ENCODE measurements around the gene ATF6.
"Not testable (repeated sequence)": the region's sequence is repeated elsewhere in the genome, so short reads cannot be mapped to it uniquely, and the experiment has no call there.

The ATF6 gene

DNA sequence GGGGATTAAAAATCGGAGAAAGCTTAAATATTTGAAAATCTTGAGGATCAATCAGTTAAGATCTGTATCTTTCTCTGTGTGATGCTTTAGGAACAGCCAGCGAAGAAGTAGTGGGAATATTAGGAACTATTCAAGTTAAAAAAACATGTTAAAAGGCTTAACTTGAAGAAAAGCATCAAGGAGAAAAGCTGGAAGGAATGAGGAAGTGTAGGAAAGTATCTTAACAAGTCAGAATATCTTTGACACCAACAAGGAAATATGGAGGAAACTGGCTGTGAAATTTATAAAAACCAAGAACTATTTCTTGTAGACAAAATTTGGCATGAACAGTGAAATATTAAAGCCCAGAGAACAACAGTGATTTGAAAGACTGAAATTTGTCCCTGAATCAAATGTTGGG, 60.4 kb downstream of the ATF6 start:
- H3K36me3 ChIP-seq (ENCODE audit: control insufficient read depth in 1 of 2, insufficient read depth in 2 of 2, low read length in 2 of 2) = peaks cover 0 to 14% of the 10 kb centered on the region in 2 donors
- H3K9me3 ChIP-seq (ENCODE audit: control insufficient read depth in 1 of 2, low read length in 2 of 2) = no peaks in the 10 kb centered on the region
- H3K27ac ChIP-seq (ENCODE audit: low read depth, low read length) = no peak overlapping the region
- no peak overlapping the region for H3K4me3 ChIP-seq (ENCODE audit: low read depth in 1 of 2, low read length in 2 of 2)
- no peaks in the 10 kb centered on the region for H3K4me1 ChIP-seq (ENCODE audit: control insufficient read depth in 1 of 2, insufficient read depth in 2 of 2, low read length in 2 of 2)
- H3K27me3 ChIP-seq (ENCODE audit: control insufficient read depth in 1 of 2, insufficient read depth in 2 of 2, low read length in 2 of 2) = no peaks in the 10 kb centered on the region
- no peak overlapping the region for H3K9ac ChIP-seq (ENCODE audit: low read depth in 1 of 2, low read length in 2 of 2)

- Histone ChIP-seq H3K9ac (ENCODE audit: low read depth in 1 of 2, low read length in 2 of 2) (no peak overlapping the region), H3K36me3 (ENCODE audit: control insufficient read depth in 1 of 2, insufficient read depth in 2 of 2, low read length in 2 of 2) (peaks cover 0 to 7% of the 10 kb centered on the region in 2 donors), H3K4me3 (ENCODE audit: low read depth in 1 of 2, low read length in 2 of 2) (no peak overlapping the region), H3K27ac (ENCODE audit: low read depth, low read length) (no peak overlapping the region), H3K27me3 (ENCODE audit: control insufficient read depth in 1 of 2, insufficient read depth in 2 of 2, low read length in 2 of 2) (no peaks in the 10 kb centered on the region), H3K4me1 (ENCODE audit: control insufficient read depth in 1 of 2, insufficient read depth in 2 of 2, low read length in 2 of 2) (no peaks in the 10 kb centered on the region), H3K9me3 (ENCODE audit: control insufficient read depth in 1 of 2, low read length in 2 of 2) (no peaks in the 10 kb centered on the region)
Observed at GRCh38 chr1:161827786-161828185, 61.7 kb downstream of the ATF6 start.

DNA sequence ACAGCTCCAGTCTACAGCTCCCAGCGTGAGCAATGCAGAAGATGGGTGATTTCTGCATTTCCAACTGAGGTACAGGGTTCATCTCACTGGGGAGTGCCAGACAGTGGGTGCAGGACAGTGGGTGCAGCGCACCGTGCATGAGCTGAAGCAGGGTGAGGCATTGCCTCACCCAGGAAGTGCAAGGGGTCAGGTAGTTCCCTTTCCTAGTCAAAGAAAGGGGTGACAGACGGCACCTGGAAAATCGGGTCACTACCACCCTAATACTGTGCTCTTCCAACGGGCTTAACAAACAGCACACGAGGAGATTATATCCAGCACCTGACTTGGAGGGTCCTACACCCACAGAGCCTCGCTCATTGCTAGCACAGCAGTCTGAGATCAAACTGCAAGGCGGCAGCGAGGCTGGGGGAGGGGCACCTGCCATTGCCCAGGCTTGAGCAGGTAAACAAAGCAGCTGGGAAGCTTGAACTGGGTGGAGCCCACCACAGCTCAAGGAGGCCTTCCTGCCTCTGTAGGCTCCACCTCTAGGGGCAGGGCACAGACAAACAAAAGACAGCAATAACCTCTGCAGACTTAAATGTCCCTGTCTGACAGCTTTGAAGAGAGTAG, 66.3 kb downstream of the ATF6 start:
- H3K36me3 ChIP-seq (ENCODE audit: control insufficient read depth in 1 of 2, insufficient read depth in 2 of 2, low read length in 2 of 2); H3K4me1 ChIP-seq (ENCODE audit: control insufficient read depth in 1 of 2, insufficient read depth in 2 of 2, low read length in 2 of 2); H3K27ac ChIP-seq (ENCODE audit: low read depth, low read length); H3K27me3 ChIP-seq (ENCODE audit: control insufficient read depth in 1 of 2, insufficient read depth in 2 of 2, low read length in 2 of 2); H3K9me3 ChIP-seq (ENCODE audit: control insufficient read depth in 1 of 2, low read length in 2 of 2); H3K9ac ChIP-seq (ENCODE audit: low read depth in 1 of 2, low read length in 2 of 2); H3K4me3 ChIP-seq (ENCODE audit: low read depth in 1 of 2, low read length in 2 of 2): not testable (repeated sequence)

DNA sequence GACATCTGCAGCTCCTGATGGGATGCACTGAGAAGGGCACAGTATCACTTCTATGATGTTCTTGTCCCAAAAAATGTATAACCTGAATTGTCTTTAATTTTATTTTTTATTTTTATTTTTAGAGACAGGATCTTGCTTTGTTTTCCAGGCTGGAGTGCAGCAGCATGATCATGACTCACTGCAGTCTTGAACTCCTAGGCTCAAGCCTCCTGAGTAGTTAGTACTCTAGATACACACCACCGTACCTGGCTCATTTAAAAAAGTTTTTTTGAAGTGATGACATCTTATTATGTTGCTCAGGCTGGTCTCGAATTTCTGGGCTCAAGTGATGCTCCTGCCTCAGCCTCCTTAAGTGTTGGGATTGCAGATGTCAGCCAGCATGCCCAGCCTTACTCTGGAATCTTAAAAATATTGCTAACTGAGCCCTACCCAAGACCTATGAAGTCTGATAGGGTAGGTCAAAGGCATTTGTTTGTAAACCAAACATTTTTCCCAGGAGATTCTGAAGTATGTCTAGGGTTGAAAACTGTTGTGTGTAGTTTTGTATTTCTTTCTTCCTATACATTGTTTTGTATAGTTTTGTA, 68.9 kb downstream of the ATF6 start:
- H3K4me3 ChIP-seq (ENCODE audit: low read depth in 1 of 2, low read length in 2 of 2) = no peak overlapping the region
- no peak overlapping the region for H3K27ac ChIP-seq (ENCODE audit: low read depth, low read length)
- H3K9me3 ChIP-seq (ENCODE audit: control insufficient read depth in 1 of 2, low read length in 2 of 2) = no peaks in the 10 kb centered on the region
- H3K36me3 ChIP-seq (ENCODE audit: control insufficient read depth in 1 of 2, insufficient read depth in 2 of 2, low read length in 2 of 2) = peaks cover under 1 to 5% of the 10 kb centered on the region in 2 donors
- H3K4me1 ChIP-seq (ENCODE audit: control insufficient read depth in 1 of 2, insufficient read depth in 2 of 2, low read length in 2 of 2) = no peaks in the 10 kb centered on the region
- H3K27me3 ChIP-seq (ENCODE audit: control insufficient read depth in 1 of 2, insufficient read depth in 2 of 2, low read length in 2 of 2) = no peaks in the 10 kb centered on the region
- H3K9ac ChIP-seq (ENCODE audit: low read depth in 1 of 2, low read length in 2 of 2) = no peak overlapping the region

GRCh38 chr1:161836018-161836417, 69.9 kb downstream of the ATF6 start:
- no peaks in the 10 kb centered on the region for H3K4me1 ChIP-seq (ENCODE audit: control insufficient read depth in 1 of 2, insufficient read depth in 2 of 2, low read length in 2 of 2)
- H3K27ac ChIP-seq (ENCODE audit: low read depth, low read length) = no peak overlapping the region
- H3K36me3 ChIP-seq (ENCODE audit: control insufficient read depth in 1 of 2, insufficient read depth in 2 of 2, low read length in 2 of 2) = peaks cover 4 to 5% of the 10 kb centered on the region in 2 donors
- no peaks in the 10 kb centered on the region for H3K27me3 ChIP-seq (ENCODE audit: control insufficient read depth in 1 of 2, insufficient read depth in 2 of 2, low read length in 2 of 2)
- no peaks in the 10 kb centered on the region for H3K9me3 ChIP-seq (ENCODE audit: control insufficient read depth in 1 of 2, low read length in 2 of 2)
- no peak overlapping the region for H3K9ac ChIP-seq (ENCODE audit: low read depth in 1 of 2, low read length in 2 of 2)
- no peak overlapping the region for H3K4me3 ChIP-seq (ENCODE audit: low read depth in 1 of 2, low read length in 2 of 2)

DNA sequence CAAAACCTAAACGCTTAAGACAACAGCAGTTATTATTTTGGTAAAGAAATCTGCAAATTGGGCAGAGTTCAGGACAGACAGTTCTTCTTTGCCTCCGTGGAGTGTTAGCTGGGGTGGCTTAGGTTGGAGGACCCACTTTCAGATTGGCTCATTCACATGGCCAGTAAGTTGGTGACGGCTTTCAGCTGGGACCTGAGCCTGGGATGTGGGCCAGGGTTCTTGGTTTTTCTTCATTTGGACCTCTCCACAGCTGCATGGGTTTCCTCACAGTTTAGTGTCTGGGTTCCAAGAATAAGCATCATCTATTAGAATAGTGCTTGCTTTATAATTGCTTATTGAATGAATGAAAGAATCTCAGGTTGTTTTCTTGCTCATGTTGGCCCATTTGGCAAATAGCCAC, 72.2 kb downstream of the ATF6 start:
- no peak overlapping the region for H3K4me3 ChIP-seq (ENCODE audit: low read depth in 1 of 2, low read length in 2 of 2)
- no peak overlapping the region for H3K27ac ChIP-seq (ENCODE audit: low read depth, low read length)
- no peak overlapping the region for H3K9ac ChIP-seq (ENCODE audit: low read depth in 1 of 2, low read length in 2 of 2)
- no peaks in the 10 kb centered on the region for H3K4me1 ChIP-seq (ENCODE audit: control insufficient read depth in 1 of 2, insufficient read depth in 2 of 2, low read length in 2 of 2)
- H3K36me3 ChIP-seq (ENCODE audit: control insufficient read depth in 1 of 2, insufficient read depth in 2 of 2, low read length in 2 of 2) = peaks cover 8 to 11% of the 10 kb centered on the region in 2 donors
- no peaks in the 10 kb centered on the region for H3K9me3 ChIP-seq (ENCODE audit: control insufficient read depth in 1 of 2, low read length in 2 of 2)
- H3K27me3 ChIP-seq (ENCODE audit: control insufficient read depth in 1 of 2, insufficient read depth in 2 of 2, low read length in 2 of 2) = no peaks in the 10 kb centered on the region

- Histone ChIP-seq H3K4me1 (ENCODE audit: control insufficient read depth in 1 of 2, insufficient read depth in 2 of 2, low read length in 2 of 2) (no peaks in the 10 kb centered on the region), H3K36me3 (ENCODE audit: control insufficient read depth in 1 of 2, insufficient read depth in 2 of 2, low read length in 2 of 2) (peaks cover 8 to 11% of the 10 kb centered on the region in 2 donors), H3K4me3 (ENCODE audit: low read depth in 1 of 2, low read length in 2 of 2) (no peak overlapping the region), H3K9me3 (ENCODE audit: control insufficient read depth in 1 of 2, low read length in 2 of 2) (no peaks in the 10 kb centered on the region), H3K27ac (ENCODE audit: low read depth, low read length) (no peak overlapping the region), H3K9ac (ENCODE audit: low read depth in 1 of 2, low read length in 2 of 2) (no peak overlapping the region), H3K27me3 (ENCODE audit: control insufficient read depth in 1 of 2, insufficient read depth in 2 of 2, low read length in 2 of 2) (no peaks in the 10 kb centered on the region)
Observed at GRCh38 chr1:161838885-161839284, 72.8 kb downstream of the ATF6 start.

DNA sequence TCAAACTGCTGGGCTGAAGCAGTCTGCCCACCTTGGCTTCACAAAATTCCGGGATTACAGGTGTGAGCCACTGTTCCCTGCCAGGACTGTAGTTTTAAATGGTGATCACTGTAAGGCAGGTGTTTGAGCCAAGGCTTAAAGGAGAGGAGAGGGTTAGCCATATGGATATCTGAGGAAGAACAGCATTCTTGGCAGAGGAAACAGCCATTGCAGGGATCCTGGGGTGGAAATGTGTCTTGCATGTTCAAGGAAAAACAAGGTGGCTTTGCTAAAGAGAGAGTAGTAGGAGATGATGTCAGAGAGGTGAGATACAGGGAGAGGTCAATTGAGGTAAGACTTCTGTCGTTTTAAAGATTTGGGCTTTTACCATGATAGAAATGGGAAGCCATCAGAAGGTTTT, 73.5 kb downstream of the ATF6 start:
- H3K27ac ChIP-seq (ENCODE audit: low read depth, low read length) = no peak overlapping the region
- no peaks in the 10 kb centered on the region for H3K9me3 ChIP-seq (ENCODE audit: control insufficient read depth in 1 of 2, low read length in 2 of 2)

DNA sequence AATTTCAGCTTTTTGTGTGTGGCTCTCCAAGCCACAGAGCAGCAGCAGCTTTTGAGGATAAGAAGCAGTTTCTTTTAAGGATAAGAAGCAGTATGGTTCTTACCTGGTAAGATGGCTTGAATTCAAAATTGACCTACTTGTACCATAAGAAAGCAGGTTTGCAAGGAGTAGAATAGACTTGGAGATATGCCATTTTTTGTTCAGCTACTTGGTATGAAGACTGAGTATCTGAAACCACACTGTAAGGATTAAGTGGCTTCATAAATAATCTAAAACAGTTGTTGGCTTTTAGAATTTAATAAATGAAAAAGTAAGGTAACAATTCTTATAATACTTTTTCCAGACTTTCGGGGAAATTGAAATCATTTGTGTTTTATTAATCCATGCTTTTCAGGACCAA, 74.2 kb downstream of the ATF6 start:
- Histone ChIP-seq H3K9ac (ENCODE audit: low read depth in 1 of 2, low read length in 2 of 2) (no peak overlapping the region), H3K4me1 (ENCODE audit: control insufficient read depth in 1 of 2, insufficient read depth in 2 of 2, low read length in 2 of 2) (no peaks in the 10 kb centered on the region), H3K27ac (ENCODE audit: low read depth, low read length) (no peak overlapping the region), H3K9me3 (ENCODE audit: control insufficient read depth in 1 of 2, low read length in 2 of 2) (no peaks in the 10 kb centered on the region), H3K27me3 (ENCODE audit: control insufficient read depth in 1 of 2, insufficient read depth in 2 of 2, low read length in 2 of 2) (no peaks in the 10 kb centered on the region), H3K36me3 (ENCODE audit: control insufficient read depth in 1 of 2, insufficient read depth in 2 of 2, low read length in 2 of 2) (peaks cover 8 to 11% of the 10 kb centered on the region in 2 donors), H3K4me3 (ENCODE audit: low read depth in 1 of 2, low read length in 2 of 2) (no peak overlapping the region)

More for the DNA sequence above, 73.5 kb downstream of the ATF6 start:
- H3K27me3 ChIP-seq (ENCODE audit: control insufficient read depth in 1 of 2, insufficient read depth in 2 of 2, low read length in 2 of 2) = no peaks in the 10 kb centered on the region
- no peak overlapping the region for H3K4me3 ChIP-seq (ENCODE audit: low read depth in 1 of 2, low read length in 2 of 2)
- no peak overlapping the region for H3K9ac ChIP-seq (ENCODE audit: low read depth in 1 of 2, low read length in 2 of 2)
- peaks cover 8 to 11% of the 10 kb centered on the region in 2 donors for H3K36me3 ChIP-seq (ENCODE audit: control insufficient read depth in 1 of 2, insufficient read depth in 2 of 2, low read length in 2 of 2)
- no peaks in the 10 kb centered on the region for H3K4me1 ChIP-seq (ENCODE audit: control insufficient read depth in 1 of 2, insufficient read depth in 2 of 2, low read length in 2 of 2)

- no peaks in the 10 kb centered on the region for H3K9me3 ChIP-seq (ENCODE audit: control insufficient read depth in 1 of 2, low read length in 2 of 2)
- H3K27ac ChIP-seq (ENCODE audit: low read depth, low read length) = no peak overlapping the region
- no peaks in the 10 kb centered on the region for H3K27me3 ChIP-seq (ENCODE audit: control insufficient read depth in 1 of 2, insufficient read depth in 2 of 2, low read length in 2 of 2)
- H3K4me1 ChIP-seq (ENCODE audit: control insufficient read depth in 1 of 2, insufficient read depth in 2 of 2, low read length in 2 of 2) = no peaks in the 10 kb centered on the region
- no peak overlapping the region for H3K9ac ChIP-seq (ENCODE audit: low read depth in 1 of 2, low read length in 2 of 2)
- peaks cover 8 to 14% of the 10 kb centered on the region in 2 donors for H3K36me3 ChIP-seq (ENCODE audit: control insufficient read depth in 1 of 2, insufficient read depth in 2 of 2, low read length in 2 of 2)
- no peak overlapping the region for H3K4me3 ChIP-seq (ENCODE audit: low read depth in 1 of 2, low read length in 2 of 2)
Observed at GRCh38 chr1:161843156-161843555, 77.0 kb downstream of the ATF6 start.
